ENCODE results near the gene SNAP91.
"Not testable (repeated sequence)": the region's sequence is repeated elsewhere in the genome, so short reads cannot be mapped to it uniquely, and the experiment has no call there.

Gene SNAP91

GRCh38 chr6:83558975-83559374 is 149.9 kb downstream of the SNAP91 start:
- Histone ChIP-seq H3K4me1 (ENCODE audit: control insufficient read depth, low read depth, low read length) (no peaks in the 10 kb centered on the region), H3K4ac (ENCODE audit: low read depth, low read length) (no peak overlapping the region), H2BK120ac (ENCODE audit: low read depth, low read length) (no peak overlapping the region), H2BK5ac (ENCODE audit: low read length) (no peak overlapping the region), H3K4me2 (ENCODE audit: low read length) (no peak overlapping the region), H3K79me2 (ENCODE audit: control insufficient read depth, insufficient read depth, low read length) (no peaks in the 10 kb centered on the region), H3K27ac (ENCODE audit: low read depth, low read length) (no peak overlapping the region), H2BK15ac (replicated peaks; ENCODE audit: low read depth) (no peak overlapping the region), H3K9ac (ENCODE audit: low read length) (no peak overlapping the region), H3K18ac (ENCODE audit: low read length) (no peak overlapping the region), H3K56ac (ENCODE audit: low read length) (no peak overlapping the region), H3K36me3 (ENCODE audit: control insufficient read depth, insufficient read depth, low read length) (no peaks in the 10 kb centered on the region), H3K79me1 (ENCODE audit: low read length) (no peaks in the 10 kb centered on the region), H2AK5ac (ENCODE audit: low read length) (no peak overlapping the region), H3K23ac (ENCODE audit: low read length) (no peak overlapping the region), H3K27me3 (ENCODE audit: insufficient read depth, low read length, poor library complexity) (no peaks in the 10 kb centered on the region), H4K8ac (ENCODE audit: low read depth, low read length) (no peak overlapping the region), H3K4me3 (ENCODE audit: low read length) (no peak overlapping the region), H4K5ac (ENCODE audit: low read length) (no peak overlapping the region)
- WGBS (ENCODE audit: extremely low coverage, insufficient coverage, low lambda C conversion rate), result no CpG with 5 or more reads among the region's 1 CpG
- peak; percentile 64 for DNase-seq

GRCh38 chr6:83556871-83557270 is 152.0 kb downstream of the SNAP91 start:
- Histone ChIP-seq H3K4me1 (ENCODE audit: control insufficient read depth, low read depth, low read length) (no peaks in the 10 kb centered on the region), H2BK5ac (ENCODE audit: low read length) (no peak overlapping the region), H4K5ac (ENCODE audit: low read length) (no peak overlapping the region), H4K8ac (ENCODE audit: low read depth, low read length) (no peak overlapping the region), H3K23ac (ENCODE audit: low read length) (no peak overlapping the region), H2BK15ac (replicated peaks; ENCODE audit: low read depth) (no peak overlapping the region), H3K79me2 (ENCODE audit: control insufficient read depth, insufficient read depth, low read length) (no peaks in the 10 kb centered on the region), H3K4me2 (ENCODE audit: low read length) (no peak overlapping the region), H3K56ac (ENCODE audit: low read length) (no peak overlapping the region), H3K36me3 (ENCODE audit: control insufficient read depth, insufficient read depth, low read length) (no peaks in the 10 kb centered on the region), H3K9ac (ENCODE audit: low read length) (no peak overlapping the region), H3K4ac (ENCODE audit: low read depth, low read length) (no peak overlapping the region), H3K18ac (ENCODE audit: low read length) (no peak overlapping the region), H2BK120ac (ENCODE audit: low read depth, low read length) (no peak overlapping the region), H3K4me3 (ENCODE audit: low read length) (no peak overlapping the region), H3K27ac (ENCODE audit: low read depth, low read length) (no peak overlapping the region), H3K79me1 (ENCODE audit: low read length) (no peaks in the 10 kb centered on the region), H3K27me3 (ENCODE audit: insufficient read depth, low read length, poor library complexity) (no peaks in the 10 kb centered on the region), H2AK5ac (ENCODE audit: low read length) (no peak overlapping the region)
- DNase-seq, result no peak

- not testable (repeated sequence) for H3K27me3 ChIP-seq (ENCODE audit: insufficient read depth, low read length, poor library complexity); H3K4ac ChIP-seq (ENCODE audit: low read depth, low read length); H2BK15ac ChIP-seq (replicated peaks; ENCODE audit: low read depth); H3K18ac ChIP-seq (ENCODE audit: low read length); H3K36me3 ChIP-seq (ENCODE audit: control insufficient read depth, insufficient read depth, low read length); H3K4me2 ChIP-seq (ENCODE audit: low read length); H2BK5ac ChIP-seq (ENCODE audit: low read length); H3K79me2 ChIP-seq (ENCODE audit: control insufficient read depth, insufficient read depth, low read length); H4K8ac ChIP-seq (ENCODE audit: low read depth, low read length); H3K56ac ChIP-seq (ENCODE audit: low read length); DNase-seq; H2AK5ac ChIP-seq (ENCODE audit: low read length); H2BK120ac ChIP-seq (ENCODE audit: low read depth, low read length); H3K23ac ChIP-seq (ENCODE audit: low read length); H3K27ac ChIP-seq (ENCODE audit: low read depth, low read length); H4K5ac ChIP-seq (ENCODE audit: low read length); H3K9ac ChIP-seq (ENCODE audit: low read length); H3K4me1 ChIP-seq (ENCODE audit: control insufficient read depth, low read depth, low read length); H3K79me1 ChIP-seq (ENCODE audit: low read length); H3K4me3 ChIP-seq (ENCODE audit: low read length)
- WGBS (ENCODE audit: extremely low coverage, insufficient coverage, low lambda C conversion rate), result no CpG with 5 or more reads among the region's 4 CpGs
Measured at GRCh38 chr6:83551748-83552147, 157.2 kb downstream of the SNAP91 start.

- not testable (repeated sequence) for H2AK5ac ChIP-seq (ENCODE audit: low read length); H3K79me1 ChIP-seq (ENCODE audit: low read length); H3K56ac ChIP-seq (ENCODE audit: low read length); H3K4me2 ChIP-seq (ENCODE audit: low read length); H3K4me3 ChIP-seq (ENCODE audit: low read length); H4K5ac ChIP-seq (ENCODE audit: low read length); H3K36me3 ChIP-seq (ENCODE audit: control insufficient read depth, insufficient read depth, low read length); H3K18ac ChIP-seq (ENCODE audit: low read length); H2BK120ac ChIP-seq (ENCODE audit: low read depth, low read length); H3K4me1 ChIP-seq (ENCODE audit: control insufficient read depth, low read depth, low read length); H3K9ac ChIP-seq (ENCODE audit: low read length); H3K27me3 ChIP-seq (ENCODE audit: insufficient read depth, low read length, poor library complexity); H2BK5ac ChIP-seq (ENCODE audit: low read length); H4K8ac ChIP-seq (ENCODE audit: low read depth, low read length); H2BK15ac ChIP-seq (replicated peaks; ENCODE audit: low read depth); DNase-seq; H3K27ac ChIP-seq (ENCODE audit: low read depth, low read length); H3K79me2 ChIP-seq (ENCODE audit: control insufficient read depth, insufficient read depth, low read length); H3K23ac ChIP-seq (ENCODE audit: low read length); H3K4ac ChIP-seq (ENCODE audit: low read depth, low read length)
- no CpG with 5 or more reads among the region's 5 CpGs for WGBS (ENCODE audit: extremely low coverage, insufficient coverage, low lambda C conversion rate)
Measured at GRCh38 chr6:83550482-83550881, 158.4 kb downstream of the SNAP91 start.

- Histone ChIP-seq H4K5ac (ENCODE audit: low read length) (no peak overlapping the region), H2BK120ac (ENCODE audit: low read depth, low read length) (no peak overlapping the region), H3K27ac (ENCODE audit: low read depth, low read length) (no peak overlapping the region), H2AK5ac (ENCODE audit: low read length) (no peak overlapping the region), H4K8ac (ENCODE audit: low read depth, low read length) (no peak overlapping the region), H3K23ac (ENCODE audit: low read length) (no peak overlapping the region), H3K56ac (ENCODE audit: low read length) (no peak overlapping the region), H3K27me3 (ENCODE audit: insufficient read depth, low read length, poor library complexity) (no peaks in the 10 kb centered on the region), H2BK5ac (ENCODE audit: low read length) (no peak overlapping the region), H3K36me3 (ENCODE audit: control insufficient read depth, insufficient read depth, low read length) (no peaks in the 10 kb centered on the region), H2BK15ac (replicated peaks; ENCODE audit: low read depth) (no peak overlapping the region), H3K79me1 (ENCODE audit: low read length) (no peaks in the 10 kb centered on the region), H3K79me2 (ENCODE audit: control insufficient read depth, insufficient read depth, low read length) (no peaks in the 10 kb centered on the region), H3K9ac (ENCODE audit: low read length) (no peak overlapping the region), H3K18ac (ENCODE audit: low read length) (no peak overlapping the region), H3K4me1 (ENCODE audit: control insufficient read depth, low read depth, low read length) (no peaks in the 10 kb centered on the region), H3K4me2 (ENCODE audit: low read length) (no peak overlapping the region), H3K4me3 (ENCODE audit: low read length) (no peak overlapping the region), H3K4ac (ENCODE audit: low read depth, low read length) (no peak overlapping the region)
- no CpG with 5 or more reads among the region's 5 CpGs for WGBS (ENCODE audit: extremely low coverage, insufficient coverage, low lambda C conversion rate)
- no peak for DNase-seq
Measured at GRCh38 chr6:83546636-83547035, 162.3 kb downstream of the SNAP91 start.

- no peak overlapping the region for H2BK5ac ChIP-seq (ENCODE audit: low read length)
- H4K8ac ChIP-seq (ENCODE audit: low read depth, low read length), result no peak overlapping the region
- no peaks in the 10 kb centered on the region for H3K79me1 ChIP-seq (ENCODE audit: low read length)
- no peaks in the 10 kb centered on the region for H3K36me3 ChIP-seq (ENCODE audit: control insufficient read depth, insufficient read depth, low read length)
- no peaks in the 10 kb centered on the region for H3K4me1 ChIP-seq (ENCODE audit: control insufficient read depth, low read depth, low read length)
- no peak overlapping the region for H3K9ac ChIP-seq (ENCODE audit: low read length)
- H3K27me3 ChIP-seq (ENCODE audit: insufficient read depth, low read length, poor library complexity), result no peaks in the 10 kb centered on the region
- 100% methylated on average over 1 of the region's 4 CpGs for WGBS (ENCODE audit: extremely low coverage, insufficient coverage, low lambda C conversion rate)
- no peak overlapping the region for H3K4me2 ChIP-seq (ENCODE audit: low read length)
- no peak overlapping the region for H4K5ac ChIP-seq (ENCODE audit: low read length)
- no peak for DNase-seq
- H2BK120ac ChIP-seq (ENCODE audit: low read depth, low read length), result no peak overlapping the region
- no peaks in the 10 kb centered on the region for H3K79me2 ChIP-seq (ENCODE audit: control insufficient read depth, insufficient read depth, low read length)
- H3K23ac ChIP-seq (ENCODE audit: low read length), result no peak overlapping the region
- no peak overlapping the region for H3K4ac ChIP-seq (ENCODE audit: low read depth, low read length)
- no peak overlapping the region for H3K18ac ChIP-seq (ENCODE audit: low read length)
- no peak overlapping the region for H2BK15ac ChIP-seq (replicated peaks; ENCODE audit: low read depth)
- no peak overlapping the region for H3K56ac ChIP-seq (ENCODE audit: low read length)
- H3K4me3 ChIP-seq (ENCODE audit: low read length), result no peak overlapping the region
- H3K27ac ChIP-seq (ENCODE audit: low read depth, low read length), result no peak overlapping the region
- H2AK5ac ChIP-seq (ENCODE audit: low read length), result no peak overlapping the region
Measured at GRCh38 chr6:83539678-83540077, 169.2 kb downstream of the SNAP91 start.

Data from mesendoderm (in vitro differentiated cells).